Activated CD4-positive, CD25-positive, alpha-beta regulatory T cell (primary cell): ENCODE measurements around the gene KRT222.

Experiments used
- DNase-seq, 4 experiments: peaks; one replicate each; lab custom pipeline; 2025; lab: John Stamatoyannopoulos, UW

KRT222 gene

DNA sequence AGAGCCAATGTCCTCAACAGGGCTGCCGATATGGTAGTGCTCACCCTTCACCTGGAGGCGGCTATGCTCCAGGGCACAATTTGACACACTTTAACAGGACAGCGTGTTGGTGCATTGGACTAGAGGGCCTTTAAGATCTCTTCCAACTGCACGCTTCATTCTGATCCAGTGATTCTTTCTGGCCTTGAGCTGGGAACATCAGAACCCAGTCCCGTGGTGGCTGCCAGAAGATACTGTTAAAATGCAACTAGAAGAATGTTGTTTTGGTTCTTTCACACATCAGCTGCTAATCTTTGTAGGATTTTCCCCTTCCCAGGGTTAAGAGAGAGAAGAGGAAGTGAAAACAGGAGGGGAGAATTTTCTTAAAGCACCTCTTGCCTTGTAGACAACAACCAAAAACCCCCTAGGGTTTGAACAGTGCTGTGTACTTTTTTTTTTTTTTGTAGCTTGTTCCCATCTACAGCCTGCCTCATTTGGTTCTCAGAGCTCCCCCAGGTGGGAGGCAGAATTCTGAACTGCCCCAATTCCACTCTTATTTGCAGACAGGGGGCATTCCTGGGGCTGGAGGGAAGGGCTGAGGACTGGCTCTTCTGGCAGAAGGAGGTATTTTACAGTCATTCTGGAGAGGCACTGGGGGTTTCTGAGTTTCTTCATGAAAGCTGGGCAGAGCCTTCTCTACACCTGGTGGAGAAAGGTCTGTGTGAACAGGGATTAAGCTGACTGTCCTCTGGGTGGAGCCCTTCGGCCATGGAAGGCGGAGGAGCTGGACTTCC lies 49.7 kb downstream of the KRT222 start:
- no peak for DNase-seq

DNA sequence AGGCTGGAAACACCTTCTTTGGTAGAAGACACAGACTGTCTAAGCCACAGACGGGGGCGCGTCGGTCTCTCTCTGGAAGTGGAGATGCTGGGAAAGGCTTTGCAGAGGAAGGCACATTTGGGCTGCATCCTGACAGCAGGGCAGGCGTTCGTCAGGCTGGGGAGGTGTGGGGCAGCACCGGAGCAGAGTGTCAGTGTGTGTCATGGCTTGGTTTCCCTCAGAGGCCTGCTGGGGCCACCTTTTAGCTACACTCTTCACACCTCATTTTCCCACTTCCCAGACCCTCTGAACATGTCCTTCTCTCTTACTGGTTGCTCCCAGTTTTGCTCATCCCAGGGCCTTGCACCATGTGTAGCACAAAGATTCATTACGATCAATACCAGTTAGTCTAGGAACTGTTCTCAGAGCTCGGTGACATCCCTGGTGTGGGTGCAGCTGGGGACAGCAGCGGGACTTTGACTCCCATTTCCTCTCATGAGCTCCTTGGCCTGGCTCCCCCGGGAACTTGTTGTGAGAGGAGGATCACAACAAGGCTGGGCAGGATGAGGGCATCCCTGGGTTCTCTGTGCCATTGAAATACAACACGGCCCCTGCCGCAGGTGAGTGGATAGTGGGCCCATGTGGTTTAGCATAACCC lies 50.4 kb downstream of the KRT222 start:
- no peak for DNase-seq

DNA sequence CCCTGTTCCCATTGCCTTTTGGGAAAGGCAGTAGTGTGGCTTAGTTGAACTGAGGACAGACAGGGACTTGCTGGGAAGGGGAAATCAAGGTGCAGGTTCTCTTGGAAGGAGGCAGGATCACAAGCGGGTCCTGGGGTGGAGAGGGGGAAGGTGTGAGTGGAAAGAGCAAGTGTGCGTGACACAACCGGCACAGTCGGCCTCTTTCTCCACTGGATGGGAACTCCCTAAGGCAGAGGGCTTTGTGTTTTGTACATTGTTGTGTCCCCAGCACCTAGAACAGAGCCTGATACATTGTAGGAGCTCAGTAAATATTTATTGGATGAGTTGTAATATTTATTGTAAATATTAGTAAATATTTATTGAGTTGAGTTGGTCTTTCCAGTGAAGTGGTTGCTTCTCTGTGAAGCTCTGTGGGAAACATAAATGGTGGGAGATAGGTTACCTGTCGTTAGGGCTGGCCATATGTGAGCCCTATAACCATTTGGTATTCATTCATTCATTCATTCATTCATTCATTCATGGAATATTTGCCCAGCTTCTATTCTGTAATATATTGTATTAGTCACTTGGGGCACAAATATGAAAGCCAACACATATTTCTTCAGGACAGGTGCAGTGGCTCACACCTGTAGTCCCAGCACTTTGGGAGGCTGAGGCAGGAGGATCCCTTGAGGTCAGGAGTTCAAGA lies 51.4 kb downstream of the KRT222 start:
- DNase-seq, result no peak

DNA sequence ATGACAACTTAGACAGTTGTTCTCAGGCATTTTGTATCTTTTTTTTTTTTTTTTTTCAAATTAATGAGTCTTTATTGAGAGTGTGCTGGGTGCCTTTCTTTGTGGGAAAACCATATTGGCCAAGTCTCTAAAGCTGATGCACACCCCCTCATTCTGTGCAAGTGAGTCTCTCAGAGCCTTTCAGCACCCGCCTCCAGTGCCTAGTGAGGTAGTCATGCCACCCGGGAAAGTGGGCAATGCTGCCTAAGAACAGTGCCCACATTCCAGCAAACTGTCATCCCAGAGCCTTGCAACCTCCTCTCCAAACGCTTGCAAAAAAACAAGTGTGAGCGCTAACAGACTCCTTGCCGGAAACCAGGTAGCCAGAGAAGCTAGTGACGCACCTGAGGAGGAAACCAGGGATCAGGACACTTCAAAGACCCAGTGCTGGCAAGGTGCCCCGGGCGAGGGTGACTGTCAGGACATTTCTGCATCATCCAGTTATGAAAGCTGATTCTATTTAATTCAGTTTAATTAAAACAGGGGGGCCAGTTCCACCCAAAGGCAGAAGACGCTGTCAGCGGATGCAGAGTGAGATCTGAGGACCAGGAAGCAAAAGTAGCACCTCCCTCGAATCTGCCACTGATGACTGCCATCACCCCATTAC lies 52.3 kb downstream of the KRT222 start:
- DNase-seq, result peak in 3 of 4 experiments; percentile 20 to 50 (median 40)

DNA sequence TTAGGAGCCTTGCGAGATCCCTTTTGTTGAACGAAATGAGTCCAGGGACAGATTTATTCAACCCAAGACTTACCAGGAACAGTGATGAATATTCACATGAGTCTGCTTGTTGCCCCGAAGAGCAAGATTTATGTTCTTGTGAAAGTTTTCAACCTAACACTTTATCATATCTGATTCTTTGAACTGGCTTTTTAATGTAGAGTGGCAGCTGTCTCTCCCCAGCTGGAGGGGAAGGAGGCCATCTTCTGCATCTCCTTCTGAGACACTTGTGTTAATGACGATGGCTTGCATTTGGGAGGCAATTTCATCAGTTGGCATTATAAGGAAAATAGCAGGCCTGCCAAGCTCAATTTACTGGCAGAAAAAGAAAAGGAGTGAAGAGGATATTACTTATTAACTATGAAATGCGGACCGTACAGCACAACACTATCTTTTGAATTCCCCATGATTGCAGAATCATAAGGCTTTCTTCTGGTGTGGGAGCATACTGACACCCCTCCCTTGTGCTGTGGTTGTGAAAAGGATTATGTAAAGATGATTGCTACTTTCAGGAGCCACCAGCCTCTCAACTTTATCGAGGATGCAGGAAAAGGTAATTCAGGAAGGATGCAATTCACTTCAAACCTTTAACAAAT lies 53.0 kb downstream of the KRT222 start:
- no peak for DNase-seq

DNA sequence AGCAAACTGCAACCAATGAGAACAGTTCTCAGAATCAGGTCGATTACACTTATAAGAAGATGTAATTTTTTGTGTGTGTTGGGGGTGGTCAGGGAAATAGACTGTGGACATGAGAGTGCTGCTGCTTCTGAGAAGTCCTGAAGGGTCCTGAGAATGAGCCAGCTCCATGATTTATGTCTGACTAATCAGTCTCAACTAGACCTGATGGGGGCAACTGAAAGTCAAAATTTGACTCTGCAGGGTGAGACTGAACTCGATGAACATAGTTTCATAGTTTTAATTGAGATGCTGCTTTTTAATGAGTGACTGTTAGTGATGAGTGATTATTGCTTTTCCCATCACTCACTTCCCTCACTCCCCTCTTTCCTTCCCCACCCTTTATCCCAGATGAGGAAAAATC lies 54.6 kb downstream of the KRT222 start:
- no peak for DNase-seq

DNA sequence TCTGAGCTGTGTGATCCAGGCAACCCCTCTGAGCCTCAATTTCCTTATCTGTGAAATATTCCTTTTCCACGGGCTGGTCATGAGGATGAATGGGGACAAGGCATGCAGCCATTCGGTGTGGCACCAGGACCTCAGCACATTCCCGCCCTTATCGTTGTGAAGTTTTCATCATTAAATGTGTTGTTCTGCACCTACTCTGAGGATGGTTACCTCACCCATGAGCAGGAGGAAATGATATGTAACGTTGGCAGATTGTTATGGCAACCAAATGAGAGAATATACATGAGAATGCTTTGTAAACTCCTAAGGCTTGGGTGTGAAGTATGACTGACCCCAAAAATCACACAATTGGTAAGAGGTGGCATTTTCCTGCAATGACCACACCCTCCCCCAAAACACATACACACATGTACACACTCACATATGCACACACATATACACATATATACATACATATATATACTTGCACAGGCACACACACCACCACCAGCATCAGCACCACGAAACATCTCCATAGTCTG lies 56.9 kb downstream of the KRT222 start:
- DNase-seq, result no peak

DNA sequence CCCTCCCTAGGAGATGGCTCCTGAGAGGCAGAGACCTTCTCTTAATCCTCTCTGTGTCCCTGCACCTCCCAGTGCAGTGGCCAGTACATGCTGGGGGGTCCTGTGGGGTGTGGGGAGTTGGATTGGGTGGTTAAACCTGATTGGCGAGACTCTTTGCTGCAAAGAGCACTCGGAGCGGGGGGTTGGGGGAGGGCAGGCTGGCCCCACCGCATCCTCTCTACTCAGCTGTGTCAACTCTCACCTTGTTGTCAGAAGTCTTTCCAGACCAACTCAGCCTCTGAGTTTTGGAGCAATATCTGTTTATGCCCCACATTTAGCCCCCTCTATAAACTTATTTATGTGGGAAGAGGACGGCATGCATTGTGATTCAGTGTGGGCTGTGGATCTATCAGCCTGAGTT lies 57.3 kb downstream of the KRT222 start:
- peak in 2 of 4 experiments; percentile 42 to 54 for DNase-seq

DNA sequence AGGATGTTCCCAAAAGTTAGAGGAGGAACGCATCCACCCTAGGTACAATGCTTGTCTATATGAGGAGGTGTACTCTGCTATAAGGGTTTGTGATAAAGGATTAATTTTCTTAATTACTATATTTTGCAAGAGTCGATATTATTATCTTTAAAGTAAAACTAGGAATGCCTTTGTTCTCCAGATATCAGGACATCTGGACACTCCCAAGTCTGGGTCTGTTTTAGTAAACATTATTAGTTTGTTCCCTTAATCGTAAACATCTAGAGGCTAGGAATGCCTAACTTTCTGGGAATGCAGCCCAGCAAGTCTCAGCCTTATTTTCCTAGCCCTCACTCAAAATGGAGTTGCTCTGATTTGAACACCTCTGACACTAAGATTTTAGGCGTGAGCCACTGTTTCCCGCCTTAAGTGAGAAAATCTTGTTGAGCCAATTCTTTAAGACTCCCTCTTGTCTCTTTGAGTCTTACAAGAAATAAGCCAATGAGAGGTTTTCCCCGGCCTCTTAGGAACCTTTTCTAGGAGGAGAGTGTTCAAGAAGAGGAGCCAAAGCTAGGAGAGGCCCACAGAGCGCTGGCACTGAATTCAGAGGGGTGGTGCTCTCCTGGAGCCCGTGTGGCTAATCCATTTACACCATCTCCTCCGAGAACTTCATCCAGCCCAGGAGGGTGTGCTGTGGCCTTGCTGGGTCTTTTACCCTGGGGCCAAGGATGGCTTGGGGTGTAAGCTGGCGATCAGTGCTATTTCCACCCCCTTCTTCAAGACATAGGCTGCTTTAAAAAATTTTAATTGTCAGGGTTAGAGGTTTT lies 58.2 kb downstream of the KRT222 start:
- DNase-seq, result no peak

DNA sequence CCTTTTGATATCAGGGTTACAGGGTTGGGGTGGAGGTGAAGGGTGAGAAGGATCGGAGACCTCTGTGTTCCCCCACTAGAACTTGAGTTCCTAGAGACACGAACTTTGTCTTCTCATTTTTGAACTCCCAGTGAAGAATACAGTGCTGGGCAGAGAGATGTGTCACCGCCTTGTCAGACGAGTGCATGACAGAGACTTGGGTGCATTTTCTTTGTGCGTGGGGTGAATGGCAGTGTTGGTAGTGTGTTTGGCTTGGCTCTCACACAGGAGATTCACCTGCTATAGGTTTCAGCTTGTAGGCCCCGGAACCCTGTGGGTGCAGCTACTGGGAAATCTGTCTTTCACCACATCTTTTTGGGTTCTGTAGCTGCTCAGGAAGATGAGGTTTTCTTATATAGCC lies 59.7 kb downstream of the KRT222 start:
- peak; percentile 27 to 52 (median 40) for DNase-seq
